ACC112 (cell line): ENCODE results near the gene CEMIP2.

Experiments
- H2AFZ ChIP-seq: fragments of 200-600 bp; sonication (generic); one replicate; pipeline ENCODE4 v1.6.0; 2017; ENCODE audit warnings: antibody characterized with exemption, low read length; ENCODE audit not compliant: unreplicated experiment
- H3K27ac ChIP-seq: fragments of 200-600 bp; sonication (generic); 2 replicates; pipeline ENCODE4 v1.5.1; 2014; ENCODE audit warnings: low read depth, mild to moderate bottlenecking, antibody characterized with exemption, low read length, moderate library complexity
- H3K27me3 ChIP-seq: fragments of 200-600 bp; sonication (generic); 2 replicates; pipeline ENCODE4 v1.6.1; 2014; ENCODE audit warnings: mild to moderate bottlenecking, antibody characterized with exemption, low read length, moderate library complexity, mixed read lengths; ENCODE audit not compliant: insufficient read depth
- H3K36me3 ChIP-seq: fragments of 200-600 bp; sonication (generic); 2 replicates; pipeline ENCODE4 v1.6.1; 2016; ENCODE audit warnings: mild to moderate bottlenecking, antibody characterized with exemption, low read length, moderate library complexity, mixed read lengths; ENCODE audit not compliant: insufficient read depth
- H3K4me1 ChIP-seq: fragments of 200-600 bp; sonication (generic); one replicate; pipeline ENCODE4 v1.6.1; 2016; ENCODE audit warnings: low read length, mixed read lengths; ENCODE audit not compliant: insufficient read depth, unreplicated experiment, control insufficient read depth
- H3K4me3 ChIP-seq: fragments of 200-600 bp; sonication (generic); 2 replicates; pipeline ENCODE4 v1.5.1; 2014; ENCODE audit warnings: mild to moderate bottlenecking, low read depth, low read length
- H3K79me2 ChIP-seq: fragments of 200-600 bp; sonication (generic); one replicate; pipeline ENCODE4 v1.6.0; 2016; ENCODE audit warnings: low read length; ENCODE audit not compliant: control insufficient read depth, unreplicated experiment, insufficient read depth

Gene CEMIP2

DNA sequence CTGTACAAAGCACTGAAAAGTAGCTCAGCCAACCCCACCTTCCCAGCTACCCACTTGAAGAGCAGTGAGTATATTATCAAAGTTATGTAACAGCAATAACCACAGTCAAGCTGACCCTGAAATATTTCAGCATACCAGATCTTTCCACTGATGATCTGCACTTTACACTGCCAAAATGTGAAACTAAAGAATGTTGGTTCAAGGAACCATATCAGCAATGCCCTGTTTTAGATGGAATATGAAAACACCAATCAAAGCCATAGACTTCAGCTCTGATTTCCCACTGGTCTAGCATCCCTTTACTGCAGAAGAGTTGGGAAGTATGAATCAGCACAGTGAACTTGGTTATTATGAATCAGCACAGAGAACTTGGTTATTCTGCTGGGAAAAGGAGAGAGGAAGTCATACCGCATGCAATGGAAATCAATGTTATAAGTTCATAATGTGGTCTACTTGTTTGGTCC, 20.0 kb downstream of the CEMIP2 start:
- Histone ChIP-seq H3K79me2 (peaks cover 7% of the 10 kb centered on the region), H3K27me3 (no peaks in the 10 kb centered on the region), H3K4me1 (peaks cover 25% of the 10 kb centered on the region), H3K36me3 (0 out of 2 replicates have a peak, but pooled peaks cover 8% of the 10 kb centered on the region), H2AFZ (peak overlapping the region; percentile 3), H3K27ac (peak overlapping the region; percentile 86), H3K4me3 (peak overlapping the region; percentile 30; the same call in 1 of the 2 replicates)

- Histone ChIP-seq H3K4me3 (no peak overlapping the region), H3K4me1 (peaks cover 32% of the 10 kb centered on the region), H3K36me3 (0 out of 2 replicates have a peak, but pooled peaks cover 8% of the 10 kb centered on the region), H3K27me3 (no peaks in the 10 kb centered on the region), H3K79me2 (peaks cover 7% of the 10 kb centered on the region), H2AFZ (no peak overlapping the region), H3K27ac (peak overlapping the region; percentile 86)
Measured at GRCh38 chr9:71747576-71747975, 20.7 kb downstream of the CEMIP2 start.

- H3K4me3 ChIP-seq, result no peak overlapping the region
- peaks cover 7% of the 10 kb centered on the region for H3K79me2 ChIP-seq
- no peaks in the 10 kb centered on the region for H3K27me3 ChIP-seq
- no peak overlapping the region for H3K27ac ChIP-seq
- H3K4me1 ChIP-seq, result peaks cover 32% of the 10 kb centered on the region
- H3K36me3 ChIP-seq, result 0 out of 2 replicates have a peak, but pooled peaks cover 8% of the 10 kb centered on the region
- no peak overlapping the region for H2AFZ ChIP-seq
Measured at GRCh38 chr9:71746758-71747125, 21.6 kb downstream of the CEMIP2 start.

GRCh38 chr9:71746023-71746757, 22.1 kb downstream of the CEMIP2 start:
- Histone ChIP-seq H3K79me2 (peaks cover 2% of the 10 kb centered on the region), H3K27me3 (no peaks in the 10 kb centered on the region), H3K4me3 (no peak overlapping the region), H3K4me1 (peaks cover 32% of the 10 kb centered on the region), H3K27ac (no peak overlapping the region), H3K36me3 (0 out of 2 replicates have a peak, but pooled peaks cover 8% of the 10 kb centered on the region), H2AFZ (no peak overlapping the region)

DNA sequence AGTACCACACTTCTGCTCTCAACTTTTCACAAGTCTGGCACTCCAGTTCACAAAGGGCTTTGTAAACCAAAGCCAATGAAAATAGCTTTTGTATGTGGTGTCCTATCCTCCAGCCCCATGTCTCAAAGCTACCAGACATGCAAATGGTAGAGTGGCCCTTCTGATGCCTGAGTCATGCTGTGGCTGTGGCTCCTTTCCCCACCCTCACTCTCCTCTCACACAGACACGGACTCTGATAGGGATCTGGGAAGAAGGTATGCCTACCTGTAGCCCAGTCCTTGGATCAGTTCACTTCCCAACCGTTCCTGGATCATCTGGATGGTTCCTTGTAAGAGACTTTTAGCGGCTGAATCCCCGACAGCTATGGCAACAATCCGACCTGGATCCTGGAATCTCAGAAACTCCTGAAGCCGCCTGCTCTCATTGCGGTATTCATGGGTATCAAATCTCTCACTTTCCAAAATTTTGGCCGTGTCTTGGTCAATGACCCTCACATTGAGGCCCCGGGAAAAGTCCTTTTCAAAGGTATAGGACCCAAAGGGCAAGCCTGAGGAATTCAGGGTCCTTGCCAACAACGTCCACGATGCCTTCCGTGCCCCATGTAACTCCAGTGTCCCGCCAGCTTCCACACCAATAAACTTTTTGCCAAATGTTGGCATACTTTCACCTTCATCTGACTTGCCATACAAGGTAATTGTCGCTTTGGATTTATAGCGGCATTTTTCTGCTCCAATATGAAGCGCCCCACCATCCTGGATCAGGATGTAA, 23.4 kb downstream of the CEMIP2 start:
- no peak overlapping the region for H2AFZ ChIP-seq
- H3K27ac ChIP-seq, result no peak overlapping the region
- H3K4me1 ChIP-seq, result peaks cover 32% of the 10 kb centered on the region
- peaks cover 8% of the 10 kb centered on the region; the same call in 1 of the 2 replicates for H3K36me3 ChIP-seq
- H3K27me3 ChIP-seq, result no peaks in the 10 kb centered on the region
- no peak overlapping the region for H3K4me3 ChIP-seq
- H3K79me2 ChIP-seq, result peaks cover 2% of the 10 kb centered on the region

GRCh38 chr9:71743882-71744281, 24.4 kb downstream of the CEMIP2 start:
- Histone ChIP-seq H2AFZ (no peak overlapping the region), H3K27ac (no peak overlapping the region), H3K79me2 (peaks cover 2% of the 10 kb centered on the region), H3K36me3 (peaks cover 5% of the 10 kb centered on the region; the same call in 1 of the 2 replicates), H3K27me3 (no peaks in the 10 kb centered on the region), H3K4me1 (peaks cover 30% of the 10 kb centered on the region), H3K4me3 (no peak overlapping the region)

DNA sequence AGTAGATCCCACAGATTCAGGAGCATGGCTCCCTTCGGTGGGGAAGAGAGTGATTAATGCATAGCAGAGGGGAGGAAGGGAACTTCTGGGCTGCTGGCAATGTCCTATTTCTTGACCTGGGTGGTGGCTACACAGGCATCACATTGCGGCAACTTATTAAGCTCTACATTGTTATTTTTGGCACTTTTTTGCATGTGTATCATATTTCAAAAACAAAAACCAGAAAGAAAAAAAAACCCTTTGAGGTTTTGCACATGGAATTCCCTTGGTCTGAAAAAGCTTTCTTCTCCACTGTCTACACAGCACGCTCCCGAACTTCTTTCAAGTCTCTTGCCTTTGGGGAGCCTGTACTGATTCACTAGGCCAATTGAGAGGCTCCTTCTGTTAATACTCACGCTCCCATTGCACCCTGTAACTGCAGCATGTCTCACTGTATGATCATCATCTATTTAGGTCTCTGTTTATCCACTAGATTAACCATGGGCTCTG, 25.1 kb downstream of the CEMIP2 start:
- Histone ChIP-seq H3K79me2 (peaks cover 2% of the 10 kb centered on the region), H2AFZ (no peak overlapping the region), H3K4me1 (peaks cover 24% of the 10 kb centered on the region), H3K4me3 (no peak overlapping the region), H3K27ac (no peak overlapping the region), H3K36me3 (peaks cover 5% of the 10 kb centered on the region; the same call in 1 of the 2 replicates), H3K27me3 (no peaks in the 10 kb centered on the region)

DNA sequence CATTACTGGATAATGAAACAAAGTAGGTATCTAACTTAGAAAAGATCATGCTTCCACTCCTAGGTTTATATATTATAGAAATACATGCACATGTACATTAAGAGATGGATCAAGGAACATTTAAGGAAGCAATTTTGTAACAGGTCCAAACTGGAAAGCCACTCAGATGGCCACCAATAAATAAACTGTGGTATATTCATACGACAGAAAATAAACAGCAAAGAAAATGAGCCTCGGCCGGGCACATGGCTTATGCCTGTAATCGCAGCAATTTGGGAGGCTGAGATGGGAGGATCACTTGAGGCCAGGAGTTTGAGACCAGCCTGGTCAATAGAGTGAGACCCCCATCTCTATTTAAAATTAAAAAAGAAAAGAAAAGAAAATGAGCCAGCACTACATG, 25.6 kb downstream of the CEMIP2 start:
- no peaks in the 10 kb centered on the region for H3K27me3 ChIP-seq
- peaks cover 5% of the 10 kb centered on the region; the same call in 1 of the 2 replicates for H3K36me3 ChIP-seq
- no peak overlapping the region for H2AFZ ChIP-seq
- H3K79me2 ChIP-seq, result peaks cover 2% of the 10 kb centered on the region
- no peak overlapping the region for H3K4me3 ChIP-seq
- H3K27ac ChIP-seq, result no peak overlapping the region
- H3K4me1 ChIP-seq, result peaks cover 19% of the 10 kb centered on the region

DNA sequence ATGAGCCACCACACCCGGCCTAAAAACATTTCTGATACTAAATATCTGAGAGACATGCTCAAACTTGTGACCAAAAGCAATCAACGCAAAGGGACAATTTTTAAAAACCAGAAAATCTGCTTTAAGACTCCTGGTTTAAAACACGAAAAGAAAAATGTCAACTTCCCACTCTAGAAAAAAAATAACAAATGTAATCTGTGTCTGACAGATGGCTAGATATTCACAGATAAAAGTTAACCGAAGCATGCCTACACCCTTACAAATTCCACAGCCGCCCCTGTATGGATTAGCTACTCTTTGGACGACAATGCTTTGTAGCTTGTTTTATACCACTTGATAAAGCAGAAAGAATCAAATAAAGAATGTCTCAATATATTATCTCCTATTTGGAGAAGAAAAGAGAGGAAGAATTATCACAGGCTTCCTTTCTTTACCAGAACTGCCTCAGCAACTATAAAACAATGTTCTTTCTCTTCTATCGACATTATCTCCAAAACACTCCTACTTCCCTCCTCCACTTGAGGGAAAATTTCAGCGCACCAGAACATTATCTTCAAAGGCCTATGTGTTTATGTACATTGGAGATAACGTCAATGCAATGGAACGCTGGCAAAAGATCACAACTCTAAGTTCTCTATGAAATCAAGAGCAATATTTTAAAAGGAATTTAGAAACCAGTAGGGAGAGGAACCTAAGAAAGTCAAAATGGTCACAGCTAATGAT, 26.2 kb downstream of the CEMIP2 start:
- H3K27ac ChIP-seq, result no peak overlapping the region
- peaks cover 5% of the 10 kb centered on the region; the same call in 1 of the 2 replicates for H3K36me3 ChIP-seq
- peaks cover 19% of the 10 kb centered on the region for H3K4me1 ChIP-seq
- no peak overlapping the region for H2AFZ ChIP-seq
- H3K27me3 ChIP-seq, result no peaks in the 10 kb centered on the region
- H3K4me3 ChIP-seq, result no peak overlapping the region
- peaks cover 2% of the 10 kb centered on the region for H3K79me2 ChIP-seq

GRCh38 chr9:71740199-71740598, 28.1 kb downstream of the CEMIP2 start:
- H2AFZ ChIP-seq, result no peak overlapping the region
- peaks cover 12% of the 10 kb centered on the region for H3K4me1 ChIP-seq
- no peak overlapping the region for H3K27ac ChIP-seq
- peaks cover 2% of the 10 kb centered on the region for H3K79me2 ChIP-seq
- no peaks in the 10 kb centered on the region for H3K27me3 ChIP-seq
- no peak overlapping the region for H3K4me3 ChIP-seq
- peaks cover 6% of the 10 kb centered on the region; the same call in 1 of the 2 replicates for H3K36me3 ChIP-seq
